ENCODE measurements around the gene GLP2R.

GLP2R gene

DNA sequence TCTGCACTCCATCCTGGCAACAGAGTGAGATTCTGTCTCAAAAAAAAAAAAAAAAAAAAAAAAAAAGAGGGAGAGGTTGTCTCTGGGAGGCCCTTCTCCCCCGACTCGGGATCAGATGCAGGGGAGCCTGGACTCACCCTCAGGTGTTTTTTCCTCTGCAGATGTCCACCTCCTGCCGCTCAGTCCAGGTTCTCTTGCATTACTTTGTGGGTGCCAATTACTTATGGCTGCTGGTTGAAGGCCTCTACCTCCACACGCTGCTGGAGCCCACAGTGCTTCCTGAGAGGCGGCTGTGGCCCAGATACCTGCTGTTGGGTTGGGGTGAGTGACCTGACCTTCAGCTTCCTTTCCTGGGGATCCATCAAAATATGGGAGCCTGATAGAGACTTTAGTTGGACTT is 34.1 kb downstream of the GLP2R start:
- no peak for DNase-seq

DNA sequence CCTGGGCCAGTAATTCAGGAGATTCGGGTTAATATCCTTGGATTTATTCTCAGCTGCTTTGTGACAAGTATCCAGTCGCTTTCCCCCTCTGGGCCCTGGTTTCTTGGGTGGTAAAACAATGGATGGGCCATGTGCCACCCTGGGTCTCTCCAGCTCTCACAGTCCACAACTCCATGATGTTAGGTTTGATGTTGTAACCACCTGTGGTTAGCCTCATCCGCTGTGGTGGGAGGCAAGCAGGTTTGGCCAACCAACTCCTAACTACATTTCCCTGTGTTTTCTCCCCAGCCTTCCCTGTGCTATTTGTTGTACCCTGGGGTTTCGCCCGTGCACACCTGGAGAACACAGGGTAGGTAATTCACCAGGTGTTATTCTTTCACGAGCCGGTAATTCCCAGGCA is 35.1 kb downstream of the GLP2R start:
- DNase-seq: no peak

DNA sequence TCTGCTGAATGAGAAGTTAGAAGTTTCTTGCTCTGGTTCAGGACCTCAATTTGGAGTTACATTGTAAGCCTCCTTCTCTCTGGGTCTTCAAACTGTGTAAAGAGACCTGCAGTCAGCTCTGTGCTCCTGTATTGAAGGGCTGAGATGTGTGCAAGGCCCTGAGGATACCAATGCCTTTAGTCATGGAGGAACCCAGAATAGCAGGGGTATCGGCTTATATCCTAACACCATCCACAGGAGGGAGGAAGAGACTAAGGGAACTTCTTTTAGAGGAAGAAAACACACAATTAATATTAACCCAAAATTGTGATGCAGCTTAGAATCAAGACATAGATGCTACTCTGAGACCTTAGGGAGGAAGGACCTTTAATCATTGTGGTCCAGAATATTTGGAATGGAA is 36.5 kb downstream of the GLP2R start:
- no peak for DNase-seq

DNA sequence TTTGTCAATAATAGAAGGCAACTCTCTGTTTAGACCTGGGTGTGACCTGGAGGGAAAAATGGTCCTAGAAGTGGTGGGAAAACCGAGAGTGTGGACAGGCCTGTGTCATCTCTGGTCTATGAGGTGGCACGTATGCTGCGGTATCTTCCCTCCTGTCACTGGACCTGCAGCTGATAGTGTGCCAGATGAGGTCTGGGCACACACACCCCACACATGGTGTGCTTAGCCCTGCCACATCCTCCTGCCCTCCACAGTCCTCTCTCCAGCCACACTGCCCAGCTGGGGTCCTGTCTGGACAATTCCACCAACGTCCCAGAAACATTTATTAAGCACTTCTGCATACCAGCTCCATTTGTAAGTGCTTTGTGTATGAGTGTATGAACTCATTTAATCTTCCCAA is 37.2 kb downstream of the GLP2R start:
- no peak for DNase-seq

DNA sequence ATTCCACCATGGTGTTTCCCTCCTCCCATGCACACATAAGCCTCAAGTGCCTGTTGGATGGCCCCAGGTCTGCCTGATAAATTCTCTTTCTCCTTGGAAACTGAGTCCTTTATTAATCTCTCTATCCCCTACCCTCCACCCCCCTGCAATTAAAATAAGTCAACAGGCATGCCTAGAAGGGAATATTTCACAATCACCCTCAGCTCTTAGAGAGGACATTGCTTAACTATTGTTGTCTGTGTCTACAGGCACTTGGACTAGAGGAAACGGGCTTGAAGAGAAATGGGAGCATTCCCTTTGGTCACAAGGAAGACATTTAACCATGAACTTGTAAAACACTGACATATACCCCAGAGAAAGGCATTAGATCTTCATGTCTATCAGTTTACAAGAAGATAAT is 39.9 kb downstream of the GLP2R start:
- no peak for DNase-seq

DNA sequence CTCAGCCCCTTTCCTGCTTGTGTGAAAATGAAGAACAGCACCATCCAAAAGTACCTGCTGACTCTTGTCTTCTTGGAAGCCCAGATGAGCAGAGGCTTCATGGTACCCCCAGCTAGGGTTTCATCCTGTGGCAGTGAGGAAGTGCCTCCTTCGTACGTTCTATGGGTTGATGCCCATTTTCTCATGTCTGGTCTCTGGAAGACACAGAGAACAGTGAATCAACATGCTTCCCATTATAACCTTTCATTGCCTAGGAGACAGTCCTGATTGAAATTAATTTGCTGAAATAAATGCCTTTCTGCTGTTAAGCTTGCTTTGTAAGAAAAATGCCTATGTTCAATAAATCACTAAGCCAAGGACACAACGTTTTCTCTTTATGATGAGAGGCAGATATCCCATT is 42.8 kb downstream of the GLP2R start:
- DNase-seq: no peak

DNA sequence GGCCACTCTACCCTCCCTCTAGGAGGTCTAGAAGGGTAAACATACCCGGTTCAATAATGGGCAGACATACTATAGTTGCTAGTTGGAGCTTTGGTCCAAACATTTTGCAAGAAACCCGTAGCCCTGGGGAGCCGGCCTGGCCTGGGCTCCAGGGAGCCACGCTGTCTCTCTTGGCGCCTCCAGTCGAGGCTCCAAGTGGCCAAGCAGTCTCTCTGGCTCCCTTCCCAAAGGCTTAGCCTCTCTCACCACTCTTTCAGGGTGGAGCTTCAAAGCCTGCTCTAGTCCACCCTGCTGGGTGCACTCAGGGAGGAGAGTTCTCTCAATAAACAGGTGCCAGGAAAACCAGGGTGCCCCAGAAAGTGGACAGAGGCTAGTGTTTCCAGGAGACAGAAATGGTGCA is 47.1 kb downstream of the GLP2R start:
- DNase-seq: no peak

DNA sequence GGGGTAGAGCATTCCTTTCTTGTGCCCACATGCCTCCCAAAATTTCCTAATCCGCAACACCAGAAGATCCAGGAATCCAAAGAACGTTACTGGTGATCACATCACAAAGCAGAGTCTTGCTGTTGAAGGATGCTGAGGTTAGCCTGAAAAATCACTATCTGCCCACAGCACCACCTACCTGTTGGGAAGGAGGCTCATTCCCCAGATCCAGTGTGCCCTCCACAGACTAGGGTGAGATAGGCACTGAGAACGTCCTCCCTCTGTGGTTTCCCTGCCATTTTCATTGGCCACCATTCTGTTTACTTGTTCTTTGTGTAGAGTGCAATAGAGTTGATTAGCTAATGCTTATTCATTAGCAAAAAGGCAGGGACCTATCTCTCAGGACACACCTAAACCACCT is 49.0 kb downstream of the GLP2R start:
- DNase-seq: no peak

DNA sequence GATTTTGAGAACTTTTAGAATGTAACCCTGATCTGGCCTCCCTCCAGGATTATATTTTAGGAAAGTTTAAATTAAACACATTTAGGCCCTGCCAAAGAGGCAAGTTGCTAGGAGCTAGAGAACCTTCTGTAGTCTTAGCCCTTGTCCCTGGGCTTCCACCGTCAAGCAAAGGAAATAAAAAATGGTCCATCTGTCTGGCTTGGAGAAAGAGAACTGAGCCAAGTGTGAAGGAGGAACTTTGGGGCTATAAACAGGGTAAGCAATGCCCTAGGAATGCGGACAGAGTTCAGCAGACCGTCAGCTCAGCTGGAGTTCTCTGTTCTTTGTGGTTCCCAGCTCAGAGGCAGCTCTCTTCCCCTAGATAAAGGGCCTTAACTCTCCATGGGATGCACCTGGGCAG is 49.7 kb downstream of the GLP2R start:
- no peak for DNase-seq

DNA sequence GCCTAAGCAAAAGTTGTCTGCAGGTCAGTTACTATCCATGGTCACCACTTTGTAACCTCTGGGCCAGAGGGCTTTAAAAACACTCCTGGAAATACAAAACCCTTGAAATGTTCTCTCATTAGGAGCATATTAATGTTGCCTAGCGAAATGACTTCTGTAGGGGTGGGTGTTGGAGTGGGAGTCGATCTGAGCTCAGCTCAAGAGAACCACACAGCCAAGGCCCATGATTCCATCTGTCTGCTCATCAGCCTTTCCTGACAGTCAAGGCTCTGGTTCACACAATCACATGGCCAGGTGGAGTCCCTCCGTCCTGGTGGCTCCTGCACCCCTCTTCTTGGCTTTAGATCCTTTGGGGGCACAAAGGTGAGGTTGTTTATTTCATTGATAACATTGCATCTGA is 52.6 kb downstream of the GLP2R start:
- DNase-seq: no peak

DNA sequence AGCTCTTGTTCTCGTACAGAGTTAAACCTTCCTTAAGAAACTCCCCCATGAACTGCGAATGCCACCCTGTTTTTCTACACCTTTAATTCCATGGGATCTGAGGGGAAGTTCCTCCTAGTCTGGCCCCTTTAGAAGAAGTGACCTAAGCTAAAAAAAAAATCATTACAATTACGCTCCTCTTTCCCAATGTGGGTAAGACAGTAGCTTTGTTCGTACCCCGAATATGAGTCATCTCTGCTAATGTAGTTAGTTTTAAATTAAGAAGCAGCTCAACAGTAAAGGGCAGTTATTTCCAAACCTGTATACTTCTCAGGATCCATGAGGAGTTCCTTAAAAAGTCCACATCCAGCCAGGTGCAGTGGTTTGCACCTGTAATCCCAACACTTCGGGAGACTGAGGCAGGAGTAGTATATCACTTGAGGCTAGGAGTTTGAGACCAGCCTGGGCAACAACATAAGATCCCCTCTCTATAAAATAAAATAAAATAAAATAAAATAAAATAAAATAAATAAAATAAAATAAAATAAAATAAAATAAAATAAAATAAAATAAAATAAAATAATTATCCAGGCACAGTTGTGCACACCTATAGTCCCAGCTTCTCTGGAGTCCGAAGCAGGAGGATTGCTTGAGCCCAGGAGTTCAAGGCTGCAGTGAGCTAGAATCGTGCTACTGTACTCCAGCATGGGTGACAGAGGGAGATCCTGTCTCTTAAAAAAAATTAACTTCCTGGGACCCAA is 53.2 kb downstream of the GLP2R start:
- no peak for DNase-seq

DNA sequence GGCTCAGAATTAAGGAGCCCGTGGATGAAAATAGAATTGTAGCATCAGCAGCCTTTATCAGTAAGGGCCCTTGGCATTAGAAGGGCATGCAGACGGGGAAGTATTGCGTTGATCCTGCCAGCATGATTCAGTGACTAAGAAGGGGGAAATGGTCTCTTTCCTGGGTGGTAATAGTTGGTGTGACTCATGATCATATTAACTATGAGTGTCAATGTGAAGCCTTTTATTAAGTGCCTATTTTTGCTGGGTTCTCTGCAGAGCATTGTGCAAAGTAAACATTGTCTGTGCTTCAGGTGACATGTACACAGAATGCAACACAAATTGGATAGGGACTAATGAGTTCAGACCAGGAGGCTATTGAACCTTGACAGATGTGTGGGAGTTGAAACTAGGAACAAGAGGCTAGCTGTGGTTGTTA is 54.9 kb downstream of the GLP2R start:
- no peak for DNase-seq

DNA sequence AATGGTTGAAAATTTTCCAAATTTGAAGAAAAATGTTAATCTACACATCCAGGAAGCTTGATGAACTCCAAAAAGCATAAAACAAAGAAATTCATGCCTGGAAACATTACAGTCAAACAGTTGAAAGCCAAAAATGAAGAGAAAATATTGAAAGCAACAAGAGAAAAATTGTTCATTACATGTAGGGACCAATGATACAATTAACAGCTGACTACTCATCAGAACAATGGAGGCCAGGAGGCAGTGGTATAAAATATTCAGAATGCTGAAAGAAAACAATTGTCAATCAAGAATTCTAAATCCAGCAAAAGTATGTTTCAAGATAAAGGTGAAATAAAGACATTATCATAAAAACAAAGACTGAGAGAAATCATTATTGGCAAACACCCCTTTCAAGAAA is 57.7 kb downstream of the GLP2R start:
- no peak for DNase-seq

DNA sequence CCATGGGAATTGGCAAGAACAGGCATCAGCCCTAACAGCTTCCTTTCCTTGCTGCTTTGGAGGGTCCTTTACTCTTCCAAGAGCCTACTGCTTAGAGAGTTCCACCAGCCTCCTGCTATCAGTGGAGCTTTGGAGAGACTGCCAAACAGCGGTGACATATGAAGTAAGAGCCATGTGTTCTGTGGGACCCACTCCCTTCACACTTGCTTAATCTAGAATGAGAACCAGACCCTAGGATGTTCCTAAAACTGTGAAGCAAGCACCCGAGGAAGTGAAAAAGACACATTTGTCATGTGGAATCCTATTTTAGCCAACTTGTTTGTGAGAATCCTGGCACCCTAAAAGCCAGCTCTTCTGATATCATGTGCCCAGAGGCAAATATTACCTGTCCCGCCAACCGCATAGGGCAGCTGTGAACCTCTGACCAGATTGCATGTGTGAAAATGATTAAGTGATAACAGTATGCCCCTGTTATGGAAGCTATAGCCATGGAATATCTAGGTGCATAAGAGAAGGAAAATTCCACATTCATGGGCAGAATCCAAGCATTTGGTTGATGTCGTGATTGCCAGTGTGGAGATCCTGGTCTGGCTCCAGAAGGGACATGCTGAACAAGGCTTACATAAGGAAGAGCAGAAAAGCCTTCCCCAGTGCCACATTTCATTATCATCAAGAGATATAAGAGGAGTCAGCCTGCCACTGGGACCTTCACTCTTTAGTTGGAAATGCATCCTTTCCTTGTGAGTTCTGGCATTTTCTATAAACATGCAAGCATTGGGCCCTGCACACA is 60.6 kb downstream of the GLP2R start:
- no peak for DNase-seq

DNA sequence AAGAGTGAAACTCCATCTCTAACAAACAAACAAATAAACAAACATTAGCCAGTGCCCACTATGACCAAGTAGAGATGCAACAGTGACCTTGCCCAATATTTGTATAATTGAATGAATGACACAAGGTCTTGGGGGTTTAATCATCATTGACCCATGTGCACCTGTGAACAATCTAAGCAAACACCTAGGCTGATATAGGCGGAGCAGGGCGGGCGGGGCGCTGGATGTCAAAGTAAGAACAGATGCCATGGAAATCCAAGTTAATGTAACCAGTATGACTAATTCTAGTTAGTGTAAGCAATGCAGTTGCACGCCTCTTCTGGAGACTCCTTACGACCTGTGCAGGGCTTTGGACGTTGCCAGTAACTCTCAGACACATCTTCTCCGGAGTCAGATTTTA is 61.8 kb downstream of the GLP2R start:
- no peak for DNase-seq

DNA sequence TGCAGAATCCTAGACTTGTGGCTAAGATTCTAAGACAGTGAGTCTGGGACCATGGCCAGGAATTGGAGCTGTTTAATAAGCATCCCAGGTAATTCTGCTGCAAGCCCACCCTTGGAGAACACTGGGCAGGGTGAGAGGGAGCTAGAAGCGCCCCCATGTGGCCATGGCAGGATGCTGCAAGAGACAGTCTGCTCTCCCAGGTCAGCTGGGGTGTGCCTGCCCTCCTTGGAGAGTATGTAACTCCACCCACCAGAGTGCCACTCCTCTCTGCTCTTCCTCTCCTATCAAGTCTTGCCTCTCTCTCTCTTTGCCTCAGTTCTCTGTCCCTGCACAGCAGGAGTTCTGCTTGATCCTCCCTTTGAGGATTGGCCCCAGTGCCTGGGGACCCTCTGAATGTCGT is 64.4 kb downstream of the GLP2R start:
- no peak for DNase-seq

DNA sequence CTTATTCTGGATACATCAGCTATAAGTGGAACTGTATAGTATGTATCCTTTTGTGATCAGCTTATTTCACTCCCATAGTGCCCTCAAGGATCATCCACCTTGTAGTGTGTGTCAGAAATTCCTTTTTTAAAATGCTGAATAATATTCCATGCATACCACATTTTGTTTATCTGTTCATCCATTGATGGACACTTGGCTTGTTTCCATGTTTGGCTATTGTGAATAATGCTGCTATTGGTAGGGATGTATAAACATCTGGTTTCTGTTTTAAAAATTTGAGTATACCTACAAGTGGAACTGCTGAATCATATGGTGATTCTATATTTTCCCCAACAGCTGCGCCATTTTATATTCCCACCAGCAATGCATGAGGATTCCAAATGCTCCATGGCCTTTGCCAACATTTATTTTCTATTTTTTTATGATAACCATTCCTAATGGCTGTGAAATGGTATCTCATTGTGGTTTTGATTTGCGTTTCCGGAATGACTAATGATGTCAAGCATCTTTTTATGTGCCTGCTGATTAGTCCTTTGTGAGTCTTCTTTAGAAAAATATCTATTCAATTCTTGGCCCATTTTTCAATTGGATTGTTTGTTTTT is 67.8 kb downstream of the GLP2R start:
- no peak for DNase-seq

DNA sequence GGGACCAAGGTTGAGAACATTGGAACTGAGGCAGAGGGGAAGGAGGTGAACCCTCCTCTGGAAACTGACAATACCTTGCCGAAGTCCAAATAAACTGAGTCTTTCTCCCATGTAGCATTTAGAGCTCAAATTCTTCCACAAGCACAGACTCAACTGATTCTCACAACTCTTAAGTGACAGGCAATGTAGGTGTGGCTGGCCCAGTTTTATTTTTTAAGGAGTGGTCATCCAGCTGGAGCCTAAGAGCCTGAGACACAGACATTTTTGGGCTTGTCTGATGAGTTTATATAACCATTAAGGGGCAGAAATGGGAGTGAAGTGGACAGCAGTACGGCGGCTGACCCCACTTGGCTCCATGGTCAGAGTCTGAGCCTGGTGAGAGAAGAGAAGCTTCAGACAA is 68.5 kb downstream of the GLP2R start:
- no peak for DNase-seq

DNA sequence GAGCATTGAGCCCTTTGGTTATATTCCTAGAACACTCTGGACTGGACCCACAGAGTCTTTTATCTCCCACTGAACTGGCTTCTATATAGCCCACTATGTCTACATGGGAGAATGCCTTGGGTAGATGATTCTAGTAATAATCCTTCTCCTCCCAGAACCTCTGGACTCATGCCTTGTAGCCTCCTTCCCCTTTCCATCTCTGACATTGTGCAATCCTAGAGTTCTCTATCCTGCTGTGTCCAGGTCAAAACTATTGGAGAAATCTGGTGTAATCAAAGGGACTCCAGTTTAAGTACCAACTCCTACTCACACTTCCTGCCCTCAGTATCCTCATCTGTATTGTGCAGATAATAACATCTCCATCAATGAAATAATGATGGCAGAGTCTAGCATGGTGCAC is 70.2 kb downstream of the GLP2R start:
- DNase-seq: no peak

DNA sequence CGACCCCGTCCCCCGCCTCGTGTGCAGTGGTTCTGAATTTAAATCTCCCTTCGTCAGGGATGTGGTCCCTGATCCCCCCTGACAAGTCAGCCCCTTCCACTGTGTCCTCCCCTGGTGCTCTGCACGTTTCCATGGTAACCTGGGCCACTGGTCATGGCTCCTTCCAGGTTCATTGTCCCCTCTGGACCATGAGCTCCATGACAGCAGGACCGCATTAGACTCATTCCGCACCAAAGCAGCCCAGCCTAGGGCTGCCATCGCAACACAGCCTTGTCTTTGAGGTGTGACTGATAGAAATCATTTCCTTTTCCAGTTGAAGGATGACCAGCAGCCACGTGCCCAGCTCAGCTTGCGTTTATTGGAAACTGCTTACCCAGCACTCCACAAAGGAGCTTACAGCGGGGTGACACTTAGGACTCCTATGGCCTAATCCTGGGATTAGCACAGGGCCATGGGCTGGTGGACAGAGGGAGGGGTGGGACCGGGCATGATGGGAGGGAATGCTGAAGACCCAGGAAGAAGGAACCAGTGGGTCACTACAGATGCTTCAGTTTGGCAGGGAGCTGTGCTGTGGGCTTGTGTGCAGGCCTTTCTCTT is 71.7 kb downstream of the GLP2R start:
- DNase-seq: no peak

DNA sequence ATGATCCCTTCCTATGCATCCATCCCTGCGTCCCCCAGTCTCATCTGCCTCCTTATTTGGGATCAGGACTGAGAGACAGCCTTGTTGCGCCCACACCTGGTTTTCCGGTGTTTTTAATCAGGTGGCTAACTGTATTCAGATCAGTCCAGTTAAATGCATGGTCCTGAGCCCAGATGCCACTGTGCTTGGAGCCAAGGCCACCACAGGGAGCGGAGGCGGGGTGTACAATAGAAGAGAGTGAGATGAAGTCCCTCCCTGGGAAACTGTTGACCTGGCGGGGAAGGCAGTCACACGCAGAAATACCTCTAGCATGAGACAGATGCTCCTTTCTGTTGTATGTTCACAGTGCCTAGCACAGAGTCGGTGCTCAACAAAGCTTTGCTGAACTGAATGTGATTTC is 73.1 kb downstream of the GLP2R start:
- no peak for DNase-seq

DNA sequence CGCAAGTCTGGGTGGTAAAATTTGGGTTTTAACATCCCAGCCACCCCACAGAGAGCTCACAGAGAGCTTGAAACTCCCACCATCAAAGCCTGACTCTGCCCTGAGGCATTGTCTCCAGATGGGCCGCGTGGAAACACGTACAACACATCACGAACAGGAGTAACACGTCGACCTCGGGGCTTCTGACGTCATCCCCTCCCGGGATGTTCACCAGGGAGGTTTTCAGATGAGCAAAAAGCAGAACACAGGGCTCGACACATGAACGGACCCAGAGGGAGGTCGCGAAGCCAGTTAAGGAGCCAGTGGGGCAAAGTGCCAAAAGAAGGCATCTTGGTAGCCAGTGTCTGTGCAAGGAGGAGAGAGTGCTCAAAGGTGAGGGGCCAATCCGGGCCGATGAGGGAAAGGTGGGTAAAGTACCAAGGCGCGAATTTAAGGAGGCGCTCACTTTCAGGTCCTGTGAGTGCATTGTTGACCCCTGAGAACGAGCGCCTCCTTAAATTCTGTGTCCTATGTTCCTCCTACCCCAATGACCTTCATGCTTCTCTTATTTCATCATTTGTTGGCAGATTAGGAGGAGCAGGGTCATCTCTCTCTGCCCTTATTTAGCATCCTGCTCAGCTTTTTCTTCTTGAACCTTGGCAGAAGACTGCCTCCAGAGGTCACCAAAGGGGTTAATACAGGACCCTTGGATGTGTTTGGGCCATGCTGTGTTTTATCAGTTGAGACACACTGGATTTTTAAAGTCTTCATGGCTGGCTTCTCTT is 73.7 kb downstream of the GLP2R start:
- DNase-seq: no peak

DNA sequence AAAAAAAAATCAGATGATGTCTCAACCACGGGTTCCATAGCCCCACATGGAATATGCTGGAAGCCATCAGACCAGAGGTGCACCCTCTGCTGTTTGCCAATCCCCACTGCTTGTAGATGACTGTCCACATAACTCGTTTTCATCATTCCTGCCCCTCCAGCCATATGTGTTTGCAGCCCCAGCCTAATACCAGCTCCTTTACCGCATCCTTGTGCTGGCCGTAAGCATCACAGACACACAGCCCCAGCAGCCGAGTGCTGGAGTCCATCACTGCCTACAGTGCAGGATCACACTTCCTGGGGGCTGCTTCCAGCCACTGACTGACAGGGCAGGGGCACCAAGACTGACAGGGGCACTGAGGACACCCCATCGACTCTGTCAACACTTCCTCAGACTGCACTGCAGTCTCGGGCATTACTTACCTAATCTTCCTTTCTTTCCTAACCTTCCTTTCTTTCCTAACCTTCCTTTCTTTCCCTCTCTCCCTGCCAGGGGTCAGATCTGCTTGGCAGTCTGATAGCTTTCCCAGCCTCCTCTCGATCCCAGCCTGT is 74.4 kb downstream of the GLP2R start:
- no peak for DNase-seq

Measured in activated gamma-delta T cell treated with Interleukin-2 at 50 U/mL for 16 hours (primary cell).